ENCODE results near the gene ABCD1.

The ABCD1 gene

DNA sequence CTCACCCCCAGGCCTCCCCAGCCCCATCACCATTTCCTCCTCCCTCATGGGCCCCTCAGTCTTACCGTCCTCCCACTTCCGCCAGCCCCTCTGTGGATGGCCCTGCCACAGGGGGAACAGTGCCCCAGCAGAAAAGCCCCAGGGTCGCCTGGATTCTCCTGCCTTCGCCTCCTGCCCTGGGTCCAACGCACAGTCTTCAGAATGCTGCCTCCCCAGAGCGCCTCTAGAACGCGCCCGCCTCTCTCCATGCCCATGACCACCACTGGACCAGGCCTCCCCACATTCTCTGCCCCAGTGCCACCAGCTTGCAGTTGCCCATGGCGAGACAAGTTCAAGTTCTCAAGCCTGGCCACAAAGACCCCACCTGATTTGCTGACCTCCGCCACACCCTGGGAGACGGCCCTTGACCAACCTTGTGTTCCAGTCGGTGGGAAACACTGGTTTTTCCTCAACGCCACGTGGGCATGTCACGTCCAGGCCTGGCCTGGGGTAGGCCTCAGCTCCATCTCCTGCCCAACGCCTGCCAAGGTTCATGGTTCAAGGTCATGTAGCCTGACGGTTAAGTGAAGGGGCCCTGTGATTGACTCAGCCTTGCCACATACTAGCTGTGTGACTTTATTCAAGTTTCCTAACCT, 38.8 kb downstream of the ABCD1 start:
- DNase-seq (ENCODE audit: low spot score) = no peak

DNA sequence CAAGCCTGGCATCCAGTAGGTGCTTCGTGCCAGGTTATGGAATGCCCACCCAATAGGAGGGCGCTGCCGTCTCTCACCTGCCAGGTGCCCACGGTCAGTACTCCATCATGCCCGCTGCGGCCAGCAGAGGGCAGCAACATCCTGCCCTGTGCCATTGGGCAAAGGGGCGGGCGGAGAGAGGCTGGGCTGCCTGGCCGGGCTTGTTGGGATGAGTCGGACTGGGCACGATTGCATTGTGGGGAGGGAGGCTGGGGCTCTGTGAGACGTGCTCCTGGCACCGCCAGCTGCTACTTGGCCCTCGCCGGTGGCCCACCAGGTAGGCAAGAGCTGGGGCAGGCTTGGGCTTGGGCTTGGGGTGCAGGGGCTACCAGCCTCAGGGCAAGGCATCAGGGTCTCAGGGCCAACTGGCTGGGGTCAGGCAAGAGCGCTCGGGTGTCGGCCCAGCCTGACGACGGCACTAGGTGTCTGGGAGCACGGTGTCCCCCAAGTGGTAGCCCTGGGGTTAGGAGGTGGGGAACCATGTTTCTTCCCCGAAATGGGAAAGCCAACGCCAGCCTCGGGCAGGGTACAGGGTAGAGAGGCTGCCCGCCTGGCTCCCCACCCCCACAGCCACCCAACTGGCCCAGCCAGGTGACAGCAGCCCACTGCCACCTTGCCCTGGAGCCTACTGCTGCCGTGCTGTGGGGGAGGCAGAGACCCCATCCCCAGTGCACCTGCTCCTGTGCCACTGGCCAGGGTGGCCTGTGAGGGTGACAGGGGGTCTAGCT, 39.5 kb downstream of the ABCD1 start, which contains the start of gene PLXNB3:
Gene PLXNB3 (plus strand): TSS at position 261 of the 767 bp plus-strand sequence. CDS start 1,287 bp downstream, outside the sequence.
- peak; percentile 85 for DNase-seq (ENCODE audit: low spot score)

DNA sequence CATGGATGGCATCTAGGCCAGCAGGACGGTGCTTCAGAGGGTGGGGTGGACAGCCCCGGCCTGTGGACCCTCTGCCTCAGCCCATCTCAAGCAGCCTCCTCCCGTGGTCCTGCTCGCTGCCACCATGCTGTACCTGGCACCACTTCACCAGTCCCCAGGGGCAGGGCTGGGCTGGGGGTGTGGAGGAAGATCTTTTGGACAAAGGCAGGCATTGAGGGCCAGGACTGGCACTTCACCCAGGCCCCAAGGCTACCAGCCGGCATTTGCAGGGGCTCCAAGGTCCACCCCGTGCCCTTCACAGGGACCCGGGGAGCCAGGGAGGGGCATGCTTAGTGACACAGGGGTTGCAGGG, 40.1 kb downstream of the ABCD1 start:
- DNase-seq (ENCODE audit: low spot score) = no peak

DNA sequence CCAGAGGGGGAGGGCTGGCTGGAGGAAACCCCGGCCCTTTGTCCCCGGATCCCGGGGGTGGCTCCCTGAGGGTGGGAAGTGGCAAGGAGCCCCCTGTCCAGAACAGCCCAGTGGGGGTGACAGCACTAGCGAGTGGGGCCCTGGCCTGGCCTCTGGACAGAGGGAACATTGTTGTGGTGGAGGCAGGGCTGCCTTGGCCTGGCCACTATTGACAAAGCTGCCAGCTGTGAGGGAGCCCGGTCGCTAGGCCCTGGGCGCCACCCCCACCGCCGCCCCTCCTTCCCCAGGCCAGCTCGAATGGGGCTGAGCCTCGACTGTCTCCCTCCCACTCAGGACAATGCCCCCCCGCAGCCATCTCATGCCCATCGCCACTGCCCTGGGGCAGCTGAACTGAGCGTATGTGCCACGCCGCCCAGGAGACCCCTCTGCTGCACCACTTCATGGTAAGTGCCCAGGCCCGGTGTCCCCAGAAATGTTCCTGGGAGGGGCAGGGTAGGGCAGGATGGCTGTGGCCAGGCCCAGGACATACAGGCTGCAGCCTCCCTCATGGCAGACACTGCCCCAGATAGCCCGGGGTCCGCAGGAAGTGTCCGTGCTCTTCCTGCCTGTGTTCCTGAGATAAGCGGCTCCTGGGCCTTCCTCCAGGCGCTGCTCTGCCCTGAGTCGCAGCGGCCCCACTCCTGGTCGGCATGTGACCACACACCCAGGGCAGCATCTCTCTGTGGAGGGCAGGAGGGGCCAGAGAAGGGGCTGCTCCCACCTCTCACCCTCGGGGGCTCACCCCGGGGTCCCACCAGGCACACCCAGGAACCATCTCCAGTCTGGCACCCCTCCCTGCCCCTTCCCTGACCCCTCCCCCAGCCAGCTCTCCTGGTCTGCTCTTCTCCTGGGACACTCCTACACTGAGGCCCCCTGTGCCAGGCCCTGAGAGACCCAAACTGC, 40.8 kb downstream of the ABCD1 start:
- DNase-seq (ENCODE audit: low spot score) = peak; percentile 40

DNA sequence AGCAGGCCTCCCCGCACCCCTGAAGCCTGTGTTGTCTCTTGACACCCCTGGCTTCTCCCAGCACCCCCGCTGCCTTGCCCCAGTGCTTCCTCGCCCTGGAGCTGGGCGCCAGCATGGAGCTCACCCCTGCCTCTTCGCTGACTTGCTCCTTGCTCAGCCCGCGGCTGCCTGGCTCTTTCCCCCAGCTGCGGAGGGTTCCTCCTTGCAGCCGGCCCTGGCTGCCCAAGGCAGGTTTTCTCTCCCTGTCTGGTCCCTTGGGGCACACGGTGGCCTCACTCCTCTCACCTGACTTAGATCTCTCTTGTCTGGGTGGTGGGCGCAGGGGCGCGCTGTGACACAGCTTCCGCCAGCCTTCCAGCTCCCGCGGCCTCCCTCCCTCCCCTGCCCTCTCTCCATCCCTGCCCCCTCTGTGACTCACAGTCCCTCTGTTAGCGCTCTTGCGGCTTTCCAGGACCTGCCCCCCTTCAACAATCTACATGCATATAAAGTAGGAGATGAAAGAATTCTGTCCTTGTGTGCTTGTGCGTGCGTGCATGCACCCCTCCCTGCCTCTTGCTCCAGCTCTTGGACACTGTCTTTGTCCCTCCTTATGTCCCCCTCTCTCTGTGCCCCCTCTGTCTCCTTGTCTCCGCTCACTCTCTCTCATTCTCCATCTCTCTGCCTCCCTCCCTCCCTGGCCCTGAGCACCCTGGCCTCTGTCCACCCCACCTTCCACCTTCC, 41.6 kb downstream of the ABCD1 start:
- peak; percentile 86 for DNase-seq (ENCODE audit: low spot score)

DNA sequence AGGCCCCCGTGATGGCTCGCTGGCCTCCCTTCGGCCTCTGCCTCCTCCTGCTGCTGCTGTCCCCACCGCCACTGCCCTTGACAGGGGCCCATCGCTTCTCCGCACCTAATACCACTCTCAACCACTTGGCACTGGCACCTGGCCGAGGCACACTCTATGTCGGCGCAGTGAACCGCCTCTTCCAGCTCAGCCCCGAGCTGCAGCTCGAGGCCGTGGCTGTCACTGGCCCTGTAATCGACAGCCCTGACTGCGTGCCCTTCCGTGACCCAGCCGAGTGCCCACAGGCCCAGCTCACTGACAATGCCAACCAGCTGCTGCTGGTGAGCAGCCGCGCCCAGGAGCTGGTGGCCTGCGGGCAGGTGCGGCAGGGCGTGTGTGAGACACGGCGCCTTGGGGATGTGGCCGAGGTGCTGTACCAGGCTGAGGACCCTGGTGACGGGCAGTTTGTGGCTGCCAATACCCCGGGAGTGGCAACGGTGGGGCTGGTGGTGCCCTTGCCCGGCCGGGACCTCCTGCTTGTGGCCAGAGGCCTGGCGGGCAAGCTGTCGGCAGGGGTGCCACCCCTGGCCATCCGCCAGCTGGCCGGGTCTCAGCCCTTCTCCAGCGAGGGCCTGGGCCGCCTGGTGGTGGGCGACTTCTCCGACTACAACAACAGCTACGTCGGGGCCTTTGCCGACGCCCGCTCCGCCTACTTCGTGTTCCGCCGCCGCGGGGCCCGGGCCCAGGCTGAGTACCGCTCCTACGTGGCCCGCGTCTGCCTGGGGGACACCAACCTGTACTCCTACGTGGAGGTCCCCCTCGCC, 42.4 kb downstream of the ABCD1 start:
- DNase-seq (ENCODE audit: low spot score) = peak; percentile 8

DNA sequence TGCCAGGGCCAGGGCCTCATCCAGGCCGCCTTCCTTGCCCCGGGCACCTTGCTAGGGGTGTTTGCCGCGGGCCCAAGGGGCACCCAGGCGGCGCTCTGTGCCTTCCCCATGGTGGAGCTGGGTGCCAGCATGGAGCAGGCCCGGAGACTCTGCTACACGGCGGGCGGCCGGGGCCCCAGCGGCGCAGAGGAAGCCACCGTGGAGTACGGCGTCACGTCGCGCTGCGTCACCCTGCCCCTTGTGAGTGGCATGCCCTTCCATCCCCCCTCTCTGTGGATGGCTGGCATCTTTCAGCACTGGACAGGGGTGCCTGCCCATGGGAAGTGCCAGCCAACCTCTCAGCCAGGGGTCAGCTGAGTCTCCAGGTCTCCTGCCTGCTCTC, 43.0 kb downstream of the ABCD1 start:
- DNase-seq (ENCODE audit: low spot score) = peak; percentile 6

DNA sequence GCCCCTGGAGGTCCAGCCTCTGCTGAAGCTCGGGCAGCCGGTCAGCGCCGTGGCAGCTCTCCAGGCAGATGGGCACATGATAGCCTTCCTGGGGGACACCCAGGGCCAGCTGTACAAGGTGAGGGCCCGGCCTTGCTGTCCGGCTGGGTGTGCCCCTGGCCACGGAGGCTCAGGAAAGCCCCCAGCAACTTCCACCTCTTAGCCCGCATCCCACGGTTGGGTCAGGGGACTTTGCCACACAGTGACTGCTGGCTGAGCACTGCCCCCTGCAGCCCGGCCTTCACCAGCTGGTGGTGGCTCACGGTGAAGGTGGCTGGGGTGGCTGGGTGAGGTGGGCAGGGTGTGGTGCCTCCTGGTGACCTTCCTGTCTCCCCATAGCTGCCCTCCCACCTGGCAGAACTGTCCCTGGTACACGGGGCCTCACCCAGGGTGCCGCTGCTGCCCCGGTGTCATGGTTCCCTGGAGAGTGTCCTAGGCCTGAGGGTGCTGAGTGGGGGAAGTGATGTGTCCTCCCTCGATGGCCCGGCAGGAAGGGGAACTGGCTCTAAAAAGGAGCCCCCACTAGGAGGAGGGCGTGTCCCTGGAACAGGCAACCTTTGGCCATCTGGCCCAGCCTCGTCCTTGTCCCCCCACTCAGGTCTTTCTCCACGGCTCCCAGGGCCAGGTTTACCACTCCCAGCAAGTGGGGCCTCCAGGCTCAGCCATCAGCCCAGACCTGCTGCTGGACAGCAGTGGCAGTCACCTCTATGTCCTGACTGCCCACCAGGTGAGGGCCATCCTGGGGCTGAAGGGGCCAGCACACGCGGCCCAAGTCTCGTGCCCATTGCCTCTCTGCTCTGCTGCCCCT, 43.9 kb downstream of the ABCD1 start:
- peak; percentile 10 for DNase-seq (ENCODE audit: low spot score)

DNA sequence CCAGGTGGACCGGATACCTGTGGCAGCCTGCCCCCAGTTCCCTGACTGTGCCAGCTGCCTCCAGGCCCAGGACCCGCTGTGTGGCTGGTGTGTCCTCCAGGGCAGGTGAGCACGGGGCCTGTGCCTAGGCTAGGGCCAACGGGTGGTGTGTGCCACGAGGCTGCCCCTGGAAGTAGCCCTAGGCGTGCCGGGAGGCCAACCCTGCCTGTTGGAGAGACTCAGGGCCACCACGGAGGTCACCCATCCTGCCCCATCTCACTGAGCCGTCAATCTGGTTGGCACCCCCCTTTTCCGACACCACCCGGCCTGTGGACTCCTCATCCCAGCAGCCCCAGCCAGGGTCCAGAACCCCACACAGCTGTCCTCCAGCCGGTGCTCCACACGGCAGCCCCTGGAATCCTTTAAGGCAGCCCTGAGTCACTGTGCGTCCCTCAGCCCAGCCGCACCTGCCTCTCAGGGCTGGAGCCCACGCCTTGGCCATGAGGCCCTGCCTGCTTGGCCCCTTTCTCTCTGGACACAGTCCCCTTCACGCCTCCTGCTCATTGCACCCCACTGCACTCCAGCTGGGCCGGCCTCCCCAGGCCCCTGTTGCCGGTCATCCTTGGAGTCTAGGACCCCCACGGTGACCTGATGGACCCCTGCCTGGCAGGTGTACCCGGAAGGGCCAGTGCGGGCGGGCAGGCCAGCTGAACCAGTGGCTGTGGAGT, 44.7 kb downstream of the ABCD1 start:
- no peak for DNase-seq (ENCODE audit: low spot score)

DNA sequence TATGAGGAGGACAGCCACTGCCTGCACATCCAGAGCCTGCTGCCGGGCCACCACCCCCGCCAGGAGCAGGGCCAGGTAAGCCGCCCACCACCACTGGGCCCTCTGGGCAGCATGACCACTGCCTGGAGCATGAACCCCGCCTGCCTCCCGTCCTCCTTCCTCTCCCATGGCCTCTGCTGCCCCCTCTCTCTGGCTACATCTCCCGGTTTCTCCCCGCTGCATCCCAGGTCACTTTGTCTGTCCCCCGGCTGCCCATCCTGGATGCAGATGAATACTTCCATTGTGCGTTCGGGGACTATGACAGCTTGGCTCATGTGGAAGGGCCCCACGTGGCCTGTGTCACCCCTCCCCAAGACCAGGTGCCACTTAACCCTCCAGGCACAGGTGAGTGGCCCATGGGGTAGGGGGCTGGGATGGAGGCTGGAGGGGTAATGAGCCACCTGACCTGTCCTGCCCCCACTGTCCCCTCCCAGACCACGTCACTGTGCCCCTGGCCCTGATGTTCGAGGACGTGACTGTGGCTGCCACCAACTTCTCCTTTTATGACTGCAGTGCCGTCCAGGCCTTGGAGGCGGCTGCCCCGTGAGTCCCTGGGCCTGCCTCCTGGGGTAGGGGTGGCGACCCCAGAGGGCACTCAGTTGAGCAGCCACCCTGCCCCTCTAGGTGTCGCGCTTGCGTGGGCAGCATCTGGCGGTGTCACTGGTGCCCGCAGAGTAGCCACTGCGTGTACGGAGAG, 45.4 kb downstream of the ABCD1 start:
- DNase-seq (ENCODE audit: low spot score) = peak; percentile 14

DNA sequence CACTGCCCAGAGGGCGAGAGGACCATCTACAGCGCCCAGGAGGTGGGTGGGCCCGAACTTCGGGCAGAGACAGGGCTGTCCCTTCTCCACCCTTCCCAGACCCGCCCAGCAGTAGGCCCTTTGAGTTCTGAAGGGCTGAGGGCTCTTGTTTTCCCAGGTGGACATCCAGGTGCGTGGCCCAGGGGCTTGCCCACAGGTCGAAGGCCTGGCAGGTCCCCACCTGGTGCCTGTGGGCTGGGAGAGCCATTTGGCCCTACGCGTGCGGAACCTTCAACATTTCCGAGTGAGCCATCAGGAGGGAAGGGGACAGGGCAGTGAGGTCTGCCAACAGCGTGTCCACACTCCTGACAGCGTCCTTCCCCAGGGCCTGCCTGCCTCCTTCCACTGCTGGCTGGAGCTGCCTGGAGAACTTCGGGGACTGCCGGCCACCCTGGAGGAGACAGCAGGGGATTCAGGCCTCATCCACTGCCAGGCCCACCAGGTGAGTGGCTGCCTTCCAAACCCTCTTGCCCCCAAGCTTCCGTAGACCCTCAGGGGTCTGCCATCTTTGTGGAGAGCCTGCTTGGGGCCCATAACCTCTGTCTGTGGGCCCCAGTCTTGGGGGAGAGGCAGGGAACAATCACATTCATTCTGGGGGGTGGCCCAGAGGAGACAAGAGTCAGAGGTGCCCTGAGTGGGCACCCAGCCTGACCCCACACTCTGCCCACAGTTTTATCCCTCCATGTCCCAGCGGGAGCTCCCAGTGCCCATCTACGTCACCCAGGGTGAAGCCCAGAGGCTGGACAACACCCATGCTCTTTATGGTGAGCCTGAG, 46.2 kb downstream of the ABCD1 start:
- DNase-seq (ENCODE audit: low spot score) = peak; percentile 17

DNA sequence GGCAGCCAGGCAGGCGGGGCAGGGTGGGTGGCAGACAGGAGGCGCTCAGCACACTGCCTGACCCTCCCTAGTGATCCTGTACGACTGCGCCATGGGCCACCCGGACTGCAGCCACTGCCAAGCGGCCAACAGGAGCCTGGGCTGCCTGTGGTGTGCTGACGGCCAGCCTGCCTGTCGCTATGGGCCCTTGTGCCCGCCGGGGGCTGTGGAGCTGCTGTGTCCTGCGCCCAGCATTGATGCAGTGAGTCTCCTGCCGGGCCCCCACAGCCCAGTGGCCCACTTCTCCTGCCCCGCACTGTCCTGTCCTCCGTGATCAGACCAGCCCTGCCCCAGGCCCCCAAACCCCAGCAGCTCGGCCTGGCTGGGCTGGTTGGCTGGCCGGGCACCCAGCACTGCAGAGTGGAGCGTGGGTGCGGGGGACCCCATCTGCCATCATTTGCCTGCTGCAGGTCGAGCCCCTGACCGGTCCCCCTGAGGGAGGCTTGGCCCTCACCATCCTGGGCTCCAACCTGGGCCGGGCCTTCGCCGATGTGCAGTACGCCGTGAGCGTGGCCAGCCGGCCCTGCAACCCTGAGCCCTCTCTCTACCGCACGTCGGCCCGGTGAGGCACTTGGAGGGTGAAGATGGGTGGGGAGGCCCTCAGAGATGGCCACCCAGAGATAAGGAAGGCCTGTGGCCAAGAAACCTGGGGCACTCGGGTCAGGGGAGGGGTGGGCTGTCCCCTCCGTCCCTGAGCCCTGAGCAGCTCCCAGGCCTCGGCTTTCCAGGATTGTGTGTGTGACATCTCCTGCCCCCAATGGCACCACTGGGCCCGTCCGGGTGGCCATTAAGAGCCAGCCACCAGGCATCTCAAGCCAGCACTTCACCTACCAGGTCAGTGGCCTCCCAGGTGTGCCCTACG, 47.0 kb downstream of the ABCD1 start:
- DNase-seq (ENCODE audit: low spot score) = no peak

DNA sequence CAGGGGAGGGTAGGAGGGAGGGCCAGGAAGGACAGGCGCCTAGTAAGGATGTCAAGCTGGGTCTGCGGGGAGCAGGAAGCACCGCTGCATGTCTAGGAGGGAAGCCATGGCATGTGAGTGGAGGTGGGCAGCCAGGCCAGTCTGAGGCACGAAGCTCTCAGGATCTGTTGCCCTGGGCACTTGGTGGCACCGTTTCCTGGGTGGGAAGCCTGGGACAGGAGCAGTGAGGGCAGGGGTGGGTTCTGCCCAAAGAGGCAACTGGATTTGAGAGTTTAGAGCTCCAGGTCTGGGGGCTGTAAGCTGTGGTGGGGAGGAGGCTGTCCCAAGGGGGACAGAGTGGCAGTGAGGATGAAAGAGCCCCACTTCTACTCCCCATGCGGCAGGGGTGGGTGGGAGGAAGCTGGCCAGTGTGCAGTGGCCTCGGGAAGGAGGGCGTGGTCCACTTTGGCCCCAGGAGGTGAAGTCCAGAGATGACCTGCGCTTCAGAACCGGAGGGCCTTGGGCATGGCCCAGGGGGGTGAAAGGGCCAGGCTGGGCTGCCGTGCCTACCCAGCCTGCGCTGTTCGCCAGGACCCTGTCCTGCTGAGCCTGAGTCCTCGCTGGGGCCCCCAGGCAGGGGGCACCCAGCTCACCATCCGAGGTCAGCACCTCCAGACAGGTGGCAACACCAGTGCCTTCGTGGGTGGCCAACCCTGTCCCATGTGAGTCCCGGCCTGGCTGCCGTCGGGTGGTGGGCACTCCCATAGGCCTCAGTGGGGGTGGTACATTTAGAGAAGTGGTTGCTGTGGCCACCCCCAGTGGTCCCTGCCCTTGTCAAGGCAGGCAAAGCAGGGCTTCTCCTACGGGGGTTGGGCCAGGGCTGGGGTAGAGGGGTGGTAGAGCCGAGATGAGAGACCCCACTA, 47.9 kb downstream of the ABCD1 start:
- DNase-seq (ENCODE audit: low spot score) = no peak

DNA sequence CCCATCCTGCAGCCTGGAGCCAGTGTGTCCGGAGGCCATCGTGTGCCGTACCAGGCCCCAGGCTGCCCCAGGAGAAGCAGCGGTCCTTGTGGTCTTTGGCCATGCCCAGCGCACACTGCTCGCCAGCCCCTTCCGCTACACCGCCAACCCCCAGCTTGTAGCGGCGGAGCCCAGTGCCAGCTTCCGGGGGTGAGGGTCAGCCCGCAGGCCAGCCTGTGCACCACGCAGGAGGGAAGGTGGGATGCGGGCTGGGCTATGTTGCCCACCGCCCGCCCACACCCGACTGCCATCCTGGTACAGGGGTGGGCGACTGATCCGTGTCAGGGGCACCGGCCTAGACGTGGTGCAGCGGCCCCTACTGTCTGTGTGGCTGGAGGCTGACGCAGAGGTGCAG, 48.6 kb downstream of the ABCD1 start:
- no peak for DNase-seq (ENCODE audit: low spot score)

DNA sequence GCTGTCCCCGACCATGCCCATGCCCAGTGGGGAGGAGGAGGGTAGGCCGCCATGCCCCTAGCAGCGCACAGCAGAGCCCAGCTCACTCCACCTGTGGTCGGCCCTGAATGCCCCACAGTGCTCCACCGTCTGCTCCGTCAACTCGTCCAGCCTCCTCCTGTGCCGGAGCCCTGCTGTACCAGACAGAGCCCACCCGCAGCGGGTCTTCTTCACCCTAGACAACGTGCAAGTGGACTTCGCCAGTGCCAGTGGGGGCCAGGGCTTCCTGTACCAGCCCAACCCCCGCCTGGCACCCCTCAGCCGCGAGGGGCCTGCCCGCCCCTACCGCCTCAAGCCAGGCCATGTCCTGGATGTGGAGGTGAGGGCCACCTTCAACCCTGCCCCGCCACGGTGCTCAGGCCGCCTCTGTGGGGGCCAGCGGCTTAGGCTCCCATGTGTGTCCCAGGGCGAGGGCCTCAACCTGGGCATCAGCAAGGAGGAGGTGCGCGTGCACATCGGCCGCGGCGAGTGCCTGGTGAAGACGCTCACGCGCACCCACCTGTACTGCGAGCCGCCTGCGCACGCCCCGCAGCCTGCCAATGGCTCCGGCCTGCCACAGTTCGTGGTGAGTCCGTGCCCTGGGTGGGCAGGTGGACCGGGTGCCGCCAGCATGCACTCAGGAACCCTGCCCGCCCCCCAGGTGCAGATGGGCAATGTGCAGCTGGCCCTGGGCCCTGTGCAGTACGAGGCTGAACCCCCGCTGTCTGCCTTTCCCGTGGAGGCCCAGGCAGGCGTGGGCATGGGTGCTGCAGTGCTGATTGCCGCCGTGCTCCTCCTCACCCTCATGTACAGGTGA, 49.3 kb downstream of the ABCD1 start:
- no peak for DNase-seq (ENCODE audit: low spot score)
